ENCODE measurements around the gene PDLIM5. TPM values are rescaled to one million over a fixed set of nuclear protein-coding genes. Genes with fewer than 3 reads are reported as not detected.
"Not testable (repeated sequence)": the region's sequence is repeated elsewhere in the genome, so short reads cannot be mapped to it uniquely, and the experiment has no call there.

Gene PDLIM5
- total RNA-seq, 1 experiment from 2014 or later, result 106 TPM

GRCh38 chr4:94508806-94509205 lies 57.1 kb downstream of the PDLIM5 start:
- peaks cover 26% of the 10 kb centered on the region for H3K4me1 Mint-ChIP-seq (ENCODE audit: low read depth, unreplicated experiment)
- H3K4me1 ChIP-seq, result peaks cover 24% of the 10 kb centered on the region
- DNase-seq, result no peak
- peaks cover 20% of the 10 kb centered on the region for H3K36me3 Mint-ChIP-seq (ENCODE audit: insufficient read depth, unreplicated experiment)
- no peaks in the 10 kb centered on the region; the same call in 1 of the 2 replicates for H3K36me3 ChIP-seq (ENCODE audit: control insufficient read depth, insufficient read depth, low read length)
- no peaks in the 10 kb centered on the region for H3K27me3 ChIP-seq (replicated peaks; ENCODE audit: control insufficient read depth, insufficient read depth, low read length)
- TF ChIP-seq CTCF (IDR thresholded peaks at IDR 0.05; ENCODE audit: insufficient read depth in 1 of 2, low read depth in 1 of 2, low read length in 1 of 2, severe bottlenecking in 1 of 2, unreplicated experiment in 1 of 2), result no peak
- H3K9me3 Mint-ChIP-seq (ENCODE audit: unreplicated experiment), result peaks cover 16% of the 10 kb centered on the region
- no TSS peak for BruUV-seq (replicated peaks)
- CTCF ChIA-PET, result interaction anchor here (0.8 kb wide), 1 partner anchor 102 kb away, joined by 3 read pairs; no protein-coding TSS in a partner anchor
- peaks cover 4% of the 10 kb centered on the region; the same call in 1 of the 2 replicates for H3K9me3 ChIP-seq
- H3K4me3 ChIP-seq (ENCODE audit: low read depth, low read length), result no peak overlapping the region
- intact Hi-C loops (cut with micrococcal nuclease; ENCODE audit: unreplicated experiment), result no loop called here
- POLR2A ChIA-PET, result no interaction called here
- H3K4me3 Mint-ChIP-seq (ENCODE audit: unreplicated experiment), result no peak overlapping the region
- H3K27me3 Mint-ChIP-seq (ENCODE audit: insufficient read depth, unreplicated experiment), result no peaks in the 10 kb centered on the region
- H3K27ac Mint-ChIP-seq (ENCODE audit: unreplicated experiment), result no peak overlapping the region

DNA sequence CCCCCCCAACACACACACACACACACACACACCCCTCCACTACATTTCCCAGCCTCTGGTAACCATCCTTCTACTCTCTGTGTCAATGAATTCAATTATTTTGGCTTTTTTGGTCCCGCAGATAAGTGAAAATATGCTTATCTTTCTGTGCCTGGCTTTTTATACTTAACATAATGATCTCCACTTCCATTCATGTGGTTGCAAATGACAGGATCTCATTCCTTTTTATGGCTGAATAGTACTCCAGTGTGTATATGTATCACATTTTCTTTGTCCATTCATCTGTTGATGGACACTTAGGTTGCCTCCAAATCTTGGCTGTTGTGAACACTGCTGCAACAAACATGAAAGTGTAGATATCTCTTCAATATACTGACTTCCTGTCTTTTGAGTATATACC lies 59.8 kb downstream of the PDLIM5 start:
- Histone ChIP-seq H3K4me3 (ENCODE audit: low read depth, low read length) (no peak overlapping the region), H3K36me3 (ENCODE audit: control insufficient read depth, insufficient read depth, low read length) (no peaks in the 10 kb centered on the region; the same call in 1 of the 2 replicates), H3K27me3 (replicated peaks; ENCODE audit: control insufficient read depth, insufficient read depth, low read length) (no peaks in the 10 kb centered on the region), H3K9me3 (peaks cover 4% of the 10 kb centered on the region; the same call in 1 of the 2 replicates), H3K4me1 (peaks cover 38% of the 10 kb centered on the region)
- no peak overlapping the region for H3K4me3 Mint-ChIP-seq (ENCODE audit: unreplicated experiment)
- no peak overlapping the region for H3K27ac Mint-ChIP-seq (ENCODE audit: unreplicated experiment)
- no peaks in the 10 kb centered on the region for H3K27me3 Mint-ChIP-seq (ENCODE audit: insufficient read depth, unreplicated experiment)
- H3K9me3 Mint-ChIP-seq (ENCODE audit: unreplicated experiment), result peaks cover 18% of the 10 kb centered on the region
- intact Hi-C loops (cut with micrococcal nuclease; ENCODE audit: unreplicated experiment), result no loop called here
- no peak for DNase-seq
- BruUV-seq (replicated peaks), result no TSS peak
- ChIA-PET POLR2A (no interaction called here), CTCF (no interaction called here)
- peaks cover 43% of the 10 kb centered on the region for H3K4me1 Mint-ChIP-seq (ENCODE audit: low read depth, unreplicated experiment)
- peaks cover 20% of the 10 kb centered on the region for H3K36me3 Mint-ChIP-seq (ENCODE audit: insufficient read depth, unreplicated experiment)
- no peak for TF ChIP-seq CTCF (IDR thresholded peaks at IDR 0.05; ENCODE audit: insufficient read depth in 1 of 2, low read depth in 1 of 2, low read length in 1 of 2, severe bottlenecking in 1 of 2, unreplicated experiment in 1 of 2)

- H3K27me3 Mint-ChIP-seq (ENCODE audit: insufficient read depth, unreplicated experiment); DNase-seq; H3K9me3 ChIP-seq; CTCF ChIA-PET; H3K4me3 ChIP-seq (ENCODE audit: low read depth, low read length); H3K27me3 ChIP-seq (replicated peaks; ENCODE audit: control insufficient read depth, insufficient read depth, low read length); H3K4me3 Mint-ChIP-seq (ENCODE audit: unreplicated experiment); POLR2A ChIA-PET; H3K36me3 ChIP-seq (ENCODE audit: control insufficient read depth, insufficient read depth, low read length); H3K27ac Mint-ChIP-seq (ENCODE audit: unreplicated experiment); intact Hi-C loops (cut with micrococcal nuclease; ENCODE audit: unreplicated experiment); BruUV-seq (replicated peaks): not testable (repeated sequence)
- peaks cover 40% of the 10 kb centered on the region for H3K4me1 ChIP-seq
- Mint-ChIP-seq H3K4me1 (ENCODE audit: low read depth, unreplicated experiment) (peaks cover 43% of the 10 kb centered on the region), H3K9me3 (ENCODE audit: unreplicated experiment) (peaks cover 18% of the 10 kb centered on the region), H3K36me3 (ENCODE audit: insufficient read depth, unreplicated experiment) (peaks cover 20% of the 10 kb centered on the region)
Measured at GRCh38 chr4:94513532-94513931, 61.8 kb downstream of the PDLIM5 start.

DNA sequence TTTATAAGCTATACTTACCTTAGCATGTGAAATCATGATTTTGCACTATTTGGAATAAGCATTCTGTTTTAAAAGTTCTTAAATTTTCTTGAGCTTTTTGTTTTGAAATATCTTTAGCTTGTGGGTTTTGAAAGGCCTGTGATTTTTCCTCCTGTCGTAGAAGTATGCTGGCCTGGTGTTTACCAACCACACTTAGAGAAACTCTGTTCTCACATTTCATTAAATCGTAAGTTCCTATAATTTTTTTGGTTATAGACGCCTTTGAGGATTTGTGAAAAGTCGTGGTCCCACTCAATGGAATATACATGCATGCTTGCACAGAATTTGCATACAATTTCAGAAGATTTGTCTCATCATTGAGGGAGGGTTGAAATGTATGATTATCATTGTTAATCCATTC lies 63.6 kb downstream of the PDLIM5 start:
- H3K36me3 ChIP-seq (ENCODE audit: control insufficient read depth, insufficient read depth, low read length), result no peaks in the 10 kb centered on the region; the same call in 1 of the 2 replicates
- H3K27me3 ChIP-seq (replicated peaks; ENCODE audit: control insufficient read depth, insufficient read depth, low read length), result no peaks in the 10 kb centered on the region
- no peaks in the 10 kb centered on the region for H3K27me3 Mint-ChIP-seq (ENCODE audit: insufficient read depth, unreplicated experiment)
- no peak overlapping the region for H3K4me3 ChIP-seq (ENCODE audit: low read depth, low read length)
- intact Hi-C loops (cut with micrococcal nuclease; ENCODE audit: unreplicated experiment), result loop anchor here (5.0 kb wide), 1 partner anchor 47 kb away; no protein-coding TSS in a partner anchor
- H3K4me3 Mint-ChIP-seq (ENCODE audit: unreplicated experiment), result no peak overlapping the region
- DNase-seq, result no peak
- ChIA-PET POLR2A (no interaction called here), CTCF (no interaction called here)
- peak overlapping the region; percentile 22 for H3K27ac Mint-ChIP-seq (ENCODE audit: unreplicated experiment)
- BruUV-seq (replicated peaks), result no TSS peak
- H3K4me1 ChIP-seq, result peaks cover 40% of the 10 kb centered on the region
- peaks cover 4% of the 10 kb centered on the region; the same call in 1 of the 2 replicates for H3K9me3 ChIP-seq
- peaks cover 20% of the 10 kb centered on the region for H3K36me3 Mint-ChIP-seq (ENCODE audit: insufficient read depth, unreplicated experiment)
- peaks cover 33% of the 10 kb centered on the region for H3K4me1 Mint-ChIP-seq (ENCODE audit: low read depth, unreplicated experiment)
- H3K9me3 Mint-ChIP-seq (ENCODE audit: unreplicated experiment), result peaks cover 18% of the 10 kb centered on the region
- no peak for TF ChIP-seq CTCF (IDR thresholded peaks at IDR 0.05; ENCODE audit: insufficient read depth in 1 of 2, low read depth in 1 of 2, low read length in 1 of 2, severe bottlenecking in 1 of 2, unreplicated experiment in 1 of 2)

All from Caco-2 (cell line).